M059J (cell line): ENCODE data around the gene ST6GALNAC3. TPM values are rescaled to one million over a fixed set of nuclear protein-coding genes. Genes with fewer than 3 reads are reported as not detected.
A peak's percentile ranks its signal among the peaks of the same experiment; 100 is the strongest.
"Not testable (repeated sequence)": the region's sequence is repeated elsewhere in the genome, so short reads cannot be mapped to it uniquely, and the experiment has no call there.

Source experiments
- DNase-seq: peaks from one replicate; pipeline ENCODE4 v3.0.0-alpha.2; 2012; ENCODE audit warnings: low read depth
- total RNA-seq: library from RNA; depleted of rRNA; stranded (reverse); fragments of >200 nt; shearing (Covaris generic); gene quantifications from 2 replicates; pipeline ENCODE4 v1.2.3, GENCODE V29; 2014; rRNA removed

ST6GALNAC3 gene
- total RNA-seq = 0.05 TPM in 1 of 2 replicates, not detected in the other

- DNase-seq = peak; percentile 29
Measured at GRCh38 chr1:76074321-76075187, at the start of gene ST6GALNAC3. Gene ST6GALNAC3 (plus strand): TSS chr1:76074746.

GRCh38 chr1:76027341-76027740 lies 47.2 kb upstream of the ST6GALNAC3 start:
- no peak for DNase-seq

- DNase-seq = no peak
Measured at GRCh38 chr1:76029331-76029730, 45.2 kb upstream of the ST6GALNAC3 start.

GRCh38 chr1:76031496-76031895 lies 43.0 kb upstream of the ST6GALNAC3 start:
- DNase-seq = no peak

GRCh38 chr1:76033800-76034475 lies 40.6 kb upstream of the ST6GALNAC3 start:
- no peak for DNase-seq

GRCh38 chr1:76035053-76035452 lies 39.5 kb upstream of the ST6GALNAC3 start:
- DNase-seq = no peak

- no peak for DNase-seq
Measured at GRCh38 chr1:76037324-76037723, 37.2 kb upstream of the ST6GALNAC3 start.

GRCh38 chr1:76038287-76039004 lies 36.1 kb upstream of the ST6GALNAC3 start:
- DNase-seq = peak; percentile 58

- DNase-seq = no peak
Measured at GRCh38 chr1:76046149-76046548, 28.4 kb upstream of the ST6GALNAC3 start.

- no peak for DNase-seq
Measured at GRCh38 chr1:76048219-76048618, 26.3 kb upstream of the ST6GALNAC3 start.

GRCh38 chr1:76048926-76049325 lies 25.6 kb upstream of the ST6GALNAC3 start:
- no peak for DNase-seq

- DNase-seq = no peak
Measured at GRCh38 chr1:76049498-76049897, 25.0 kb upstream of the ST6GALNAC3 start.

- not testable (repeated sequence) for DNase-seq
Measured at GRCh38 chr1:76050073-76050472, 24.5 kb upstream of the ST6GALNAC3 start.

- DNase-seq = no peak
Measured at GRCh38 chr1:76053021-76053420, 21.5 kb upstream of the ST6GALNAC3 start.

- DNase-seq = no peak
Measured at GRCh38 chr1:76054359-76054758, 20.2 kb upstream of the ST6GALNAC3 start.

- DNase-seq = no peak
Measured at GRCh38 chr1:76055987-76056386, 18.6 kb upstream of the ST6GALNAC3 start.

- no peak for DNase-seq
Measured at GRCh38 chr1:76059451-76059850, 15.1 kb upstream of the ST6GALNAC3 start.

- DNase-seq = no peak
Measured at GRCh38 chr1:76065270-76065669, 9.3 kb upstream of the ST6GALNAC3 start.

- DNase-seq = peak; percentile 34
Measured at GRCh38 chr1:76066394-76066793, 8.2 kb upstream of the ST6GALNAC3 start.

- DNase-seq = peak; percentile 60
Measured at GRCh38 chr1:76068542-76068941, 6.0 kb upstream of the ST6GALNAC3 start.

- DNase-seq = no peak
Measured at GRCh38 chr1:76068953-76069561, 5.5 kb upstream of the ST6GALNAC3 start.

GRCh38 chr1:76070538-76070937 lies 4.0 kb upstream of the ST6GALNAC3 start:
- DNase-seq = peak; percentile 18
